ENCODE measurements around the gene PDGFA. TPM values are rescaled to one million over a fixed set of nuclear protein-coding genes. Genes with fewer than 3 reads are reported as not detected.

Gene PDGFA
- total RNA-seq, 1 experiment from 2014 or later = 35.8 TPM

- Histone ChIP-seq H3K9me3 (ENCODE audit: control insufficient read depth, low read depth, low read length) (no peaks in the 10 kb centered on the region), H2AK5ac (ENCODE audit: insufficient read length, low read length) (no peak overlapping the region), H3K27ac (ENCODE audit: insufficient read length, low read depth, low read length) (no peak overlapping the region), H3K23me2 (ENCODE audit: insufficient read length, low read depth, low read length, poor library complexity, severe bottlenecking) (peaks cover 18% of the 10 kb centered on the region), H4K8ac (replicated peaks; ENCODE audit: insufficient read length, low read depth, low read length) (no peak overlapping the region), H3K4me2 (ENCODE audit: insufficient read depth, insufficient read length, low read length) (peak overlapping the region; percentile 48), H4K20me1 (ENCODE audit: control insufficient read depth, insufficient read depth, insufficient read length) (no peaks in the 10 kb centered on the region), H3K79me2 (ENCODE audit: insufficient read depth, low read length) (peaks cover 6% of the 10 kb centered on the region; the same call in 1 of the 2 replicates), H3K27me3 (ENCODE audit: insufficient read depth, low read length) (no peaks in the 10 kb centered on the region), H3T11ph (ENCODE audit: low read length) (no peak overlapping the region), H3K9ac (ENCODE audit: extremely low read depth, insufficient read length, low read length) (no peak overlapping the region), H2AFZ (ENCODE audit: low read length) (no peak overlapping the region), H3K18ac (ENCODE audit: insufficient read length, low read depth, low read length) (no peak overlapping the region), H3K4me1 (ENCODE audit: insufficient read depth, low read length) (peaks cover 6% of the 10 kb centered on the region; the same call in 1 of the 2 replicates), H2BK5ac (ENCODE audit: insufficient read length, low read length) (no peak overlapping the region), H4K91ac (ENCODE audit: insufficient read length, low read depth, low read length) (no peak overlapping the region), H2BK12ac (ENCODE audit: insufficient read length, low read depth, low read length) (no peak overlapping the region), H3K4ac (ENCODE audit: low read depth, low read length) (no peak overlapping the region), H2BK20ac (ENCODE audit: low read depth, low read length, poor library complexity, severe bottlenecking) (no peak overlapping the region), H3K79me1 (ENCODE audit: insufficient read depth, low read depth, low read length, poor library complexity, severe bottlenecking) (peaks cover 5% of the 10 kb centered on the region), H2BK120ac (ENCODE audit: low read depth, low read length, poor library complexity, severe bottlenecking) (no peak overlapping the region), H2BK15ac (ENCODE audit: low read depth, low read length) (no peak overlapping the region), H3K14ac (ENCODE audit: insufficient read depth, low read length) (no peak overlapping the region), H3K23ac (ENCODE audit: insufficient read length, low read depth, low read length) (no peak overlapping the region), H4K5ac (ENCODE audit: insufficient read length, low read depth, low read length) (no peak overlapping the region), H3K56ac (ENCODE audit: insufficient read length, low read depth, low read length) (no peak overlapping the region)
- peak overlapping the region; percentile 58 to 77 for H3K4me3 Mint-ChIP-seq
- no peaks in the 10 kb centered on the region; a peak in 1 of 5 replicates for H3K9me3 Mint-ChIP-seq
- peaks cover under 1 to 6% (median 5%) of the 10 kb centered on the region in 3 experiments; a peak in 6 of 7 replicates for H3K36me3 Mint-ChIP-seq (ENCODE audit: insufficient read depth in 1 of 3, low read depth in 3 of 3)
- DNase-seq = peak; percentile 73
- WGBS (ENCODE audit: extremely low coverage, insufficient read length, low lambda C conversion rate) = no CpG with 5 or more reads among the region's 25 CpGs
- peaks cover 24% of the 10 kb centered on the region for H3K27me3 Mint-ChIP-seq (ENCODE audit: low read depth)
- H3K27ac Mint-ChIP-seq = peak overlapping the region in 2 of 3 experiments; percentile 86 to 91; a peak in 6 of 7 replicates
- H3K4me1 Mint-ChIP-seq = peaks cover 33 to 39% of the 10 kb centered on the region in 2 experiments
- TF ChIP-seq CTCF (conservative IDR thresholded peaks at IDR 0.05) = no peak
Measured at GRCh38 chr7:514651-515598, 4.7 kb downstream of the PDGFA start.

Data from H9 (cell line).